Measurements from ENCODE around the gene DAZL. TPM values are rescaled to one million over a fixed set of nuclear protein-coding genes. Genes with fewer than 3 reads are reported as not detected.
A peak's percentile ranks its signal among the peaks of the same experiment; 100 is the strongest.

DAZL gene
- total and polyA plus RNA-seq, 3 experiments from 2014 or later: 0.18 to 0.27 TPM; not detected in 1

GRCh38 chr3:16604433-16604832, 790 bp downstream of the DAZL start:
- H3K4me3 Mint-ChIP-seq: no peak overlapping the region
- no peak overlapping the region for H3K4me3 ChIP-seq (ENCODE audit: low read length)
- H3K9me3 Mint-ChIP-seq: no peaks in the 10 kb centered on the region
- DNase-seq: no peak
- H3K36me3 ChIP-seq (ENCODE audit: insufficient read depth, low read length): no peaks in the 10 kb centered on the region
- peaks cover 3 to 13% (median 8%) of the 10 kb centered on the region in 3 donors for H3K4me1 Mint-ChIP-seq
- no peak overlapping the region for H3K27ac ChIP-seq (ENCODE audit: low read depth, low read length)
- ChIA-PET POLR2A (no interaction called here), CTCF (no interaction called here)
- peaks cover 1 to 10% of the 10 kb centered on the region in 2 donors for H3K27me3 Mint-ChIP-seq
- H3K4me1 ChIP-seq (ENCODE audit: insufficient read depth, low read length): no peaks in the 10 kb centered on the region
- no peaks in the 10 kb centered on the region for H3K36me3 Mint-ChIP-seq
- no peaks in the 10 kb centered on the region for H3K27me3 ChIP-seq (ENCODE audit: insufficient read depth, low read length, poor library complexity, severe bottlenecking)
- H3K27ac Mint-ChIP-seq: no peak overlapping the region
- H3K9me3 ChIP-seq (ENCODE audit: low read length): no peaks in the 10 kb centered on the region

GRCh38 chr3:16601537-16602005, 3.7 kb downstream of the DAZL start:
- no peaks in the 10 kb centered on the region for H3K36me3 Mint-ChIP-seq
- peaks cover 3 to 14% (median 12%) of the 10 kb centered on the region in 3 donors for H3K4me1 Mint-ChIP-seq
- Histone ChIP-seq H3K36me3 (ENCODE audit: insufficient read depth, low read length) (no peaks in the 10 kb centered on the region), H3K4me1 (ENCODE audit: insufficient read depth, low read length) (no peaks in the 10 kb centered on the region), H3K27me3 (ENCODE audit: insufficient read depth, low read length, poor library complexity, severe bottlenecking) (no peaks in the 10 kb centered on the region), H3K9me3 (ENCODE audit: low read length) (no peaks in the 10 kb centered on the region), H3K4me3 (ENCODE audit: low read length) (no peak overlapping the region), H3K27ac (ENCODE audit: low read depth, low read length) (no peak overlapping the region)
- POLR2A ChIA-PET: no interaction called here
- H3K4me3 Mint-ChIP-seq: peak overlapping the region in 1 of 7 donors; percentile 37
- H3K9me3 Mint-ChIP-seq: no peaks in the 10 kb centered on the region
- no peak overlapping the region for H3K27ac Mint-ChIP-seq
- peaks cover 1 to 10% of the 10 kb centered on the region in 2 donors for H3K27me3 Mint-ChIP-seq
- CTCF ChIA-PET: interaction anchor here (0.9 to 3.5 kb wide), 8 partner anchors 13 to 1240 kb away, joined by 3 to 16 read pairs (median 4); no protein-coding TSS in a partner anchor
- DNase-seq: no peak

DNA sequence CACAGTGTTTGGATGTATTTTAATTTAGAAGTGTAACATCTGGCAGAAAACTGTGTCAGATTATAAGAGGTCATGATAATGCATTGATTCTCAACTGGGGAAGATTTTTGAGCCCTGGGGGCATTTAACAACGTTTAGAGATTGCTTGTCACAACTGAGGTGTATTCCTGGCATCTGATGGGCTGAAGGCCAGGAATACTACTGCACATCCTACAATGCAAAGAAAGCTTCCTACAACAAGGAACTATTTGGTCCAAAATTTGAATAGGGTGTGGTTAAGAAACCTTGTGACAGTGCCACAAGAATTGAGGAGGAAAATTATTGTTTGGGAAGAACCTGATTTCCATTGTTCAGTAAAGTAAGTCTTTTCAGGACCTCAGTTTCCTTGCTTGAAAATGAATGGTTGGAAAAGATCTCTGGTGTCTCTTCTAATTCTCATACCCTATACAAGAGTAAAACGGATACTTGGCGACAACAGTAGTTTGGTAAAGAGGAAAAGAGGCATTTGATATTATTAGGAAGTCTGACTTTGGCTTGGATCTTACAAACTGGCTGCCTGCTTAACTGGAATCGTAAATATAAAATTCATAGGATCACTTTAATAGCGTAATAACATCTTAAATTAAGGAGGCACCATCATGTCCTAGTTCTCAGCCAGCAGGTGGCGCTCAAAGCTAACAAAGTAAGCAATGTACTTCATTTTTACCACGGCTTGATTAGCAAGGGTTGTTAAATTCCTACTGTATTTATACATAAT, 4.3 kb downstream of the DAZL start:
- no peaks in the 10 kb centered on the region for H3K4me1 ChIP-seq (ENCODE audit: insufficient read depth, low read length)
- peak; percentile 65 to 85 (median 75) for DNase-seq
- Mint-ChIP-seq H3K27me3 (peaks cover 1 to 10% of the 10 kb centered on the region in 2 donors), H3K36me3 (no peaks in the 10 kb centered on the region), H3K4me1 (peaks cover 3 to 18% (median 15%) of the 10 kb centered on the region in 3 donors), H3K9me3 (no peaks in the 10 kb centered on the region), H3K4me3 (no peak overlapping the region), H3K27ac (no peak overlapping the region)
- POLR2A ChIA-PET: no interaction called here
- H3K27me3 ChIP-seq (ENCODE audit: insufficient read depth, low read length, poor library complexity, severe bottlenecking): no peaks in the 10 kb centered on the region
- H3K9me3 ChIP-seq (ENCODE audit: low read length): no peaks in the 10 kb centered on the region
- no peak overlapping the region for H3K4me3 ChIP-seq (ENCODE audit: low read length)
- CTCF ChIA-PET: interaction anchor here (1.0 to 3.5 kb wide), 7 partner anchors 13 to 1240 kb away, joined by 3 to 16 read pairs (median 5); no protein-coding TSS in a partner anchor
- no peak overlapping the region for H3K27ac ChIP-seq (ENCODE audit: low read depth, low read length)
- H3K36me3 ChIP-seq (ENCODE audit: insufficient read depth, low read length): no peaks in the 10 kb centered on the region

DNA sequence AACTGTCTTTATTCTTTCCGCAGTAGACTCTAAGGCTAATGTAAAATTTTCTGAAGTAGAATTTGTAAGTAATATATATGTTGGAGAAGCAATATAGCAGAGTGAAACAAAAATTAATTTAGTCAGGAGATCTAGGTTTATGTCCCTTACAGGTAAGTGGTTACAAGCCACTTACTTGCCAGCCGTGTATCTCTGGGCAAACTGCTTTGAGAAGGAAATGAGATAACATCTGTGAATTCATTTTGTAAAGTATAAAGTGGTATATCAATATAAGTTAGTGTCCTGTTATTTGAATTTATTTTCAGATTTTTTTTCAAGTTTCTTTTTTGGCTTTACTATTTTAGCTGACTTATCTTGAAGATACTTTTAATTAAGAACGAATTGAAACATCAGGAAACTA, 5.5 kb downstream of the DAZL start:
- Mint-ChIP-seq H3K36me3 (no peaks in the 10 kb centered on the region), H3K27ac (no peak overlapping the region), H3K9me3 (no peaks in the 10 kb centered on the region), H3K4me1 (peaks cover 3 to 18% (median 15%) of the 10 kb centered on the region in 3 donors), H3K4me3 (no peak overlapping the region), H3K27me3 (peaks cover 1 to 12% of the 10 kb centered on the region in 2 donors)
- DNase-seq: no peak
- POLR2A ChIA-PET: no interaction called here
- Histone ChIP-seq H3K36me3 (ENCODE audit: insufficient read depth, low read length) (no peaks in the 10 kb centered on the region), H3K4me1 (ENCODE audit: insufficient read depth, low read length) (no peaks in the 10 kb centered on the region), H3K27me3 (ENCODE audit: insufficient read depth, low read length, poor library complexity, severe bottlenecking) (no peaks in the 10 kb centered on the region), H3K9me3 (ENCODE audit: low read length) (no peaks in the 10 kb centered on the region), H3K27ac (ENCODE audit: low read depth, low read length) (no peak overlapping the region), H3K4me3 (ENCODE audit: low read length) (no peak overlapping the region)
- CTCF ChIA-PET: interaction anchor here (2.5 to 3.5 kb wide), 2 partner anchors 633 to 814 kb away, joined by 16 read pairs; no protein-coding TSS in a partner anchor

DNA sequence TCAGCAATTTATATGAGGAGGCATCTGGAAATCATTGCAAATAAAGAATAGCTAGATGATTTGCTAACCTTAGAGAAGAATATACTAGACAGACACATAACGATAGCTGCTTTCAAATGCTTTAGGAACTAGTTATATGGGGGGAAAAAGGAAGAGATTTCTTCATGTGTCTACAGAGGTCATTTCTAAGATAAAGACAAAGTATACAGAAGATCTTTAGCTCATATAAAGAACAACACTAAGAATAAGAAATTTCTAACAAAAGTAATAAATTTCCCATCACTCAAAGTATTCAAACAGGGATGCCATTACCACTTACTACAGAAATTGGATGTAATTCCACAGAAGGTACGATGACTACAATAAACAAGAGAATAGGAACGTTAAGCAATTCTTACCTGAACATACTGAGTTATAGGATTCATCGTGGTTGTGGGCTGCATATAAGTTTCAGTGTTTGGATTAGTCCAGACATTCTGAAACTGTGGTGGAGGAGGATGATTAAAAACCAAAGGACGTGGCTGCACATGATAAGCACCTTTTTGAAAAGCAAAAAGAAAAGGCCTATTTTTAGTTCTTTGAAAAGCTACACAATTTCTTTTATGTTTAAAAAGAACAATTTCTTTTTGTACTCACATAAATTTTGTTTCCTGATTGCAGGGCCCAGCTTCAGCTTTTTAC, 8.7 kb downstream of the DAZL start:
- ChIA-PET POLR2A (no interaction called here), CTCF (interaction anchor here (1.0 kb wide), 1 partner anchor 817 kb away, joined by 5 read pairs; no protein-coding TSS in a partner anchor)
- Mint-ChIP-seq H3K9me3 (no peaks in the 10 kb centered on the region), H3K27me3 (peaks cover 0 to 11% of the 10 kb centered on the region in 2 donors), H3K36me3 (no peaks in the 10 kb centered on the region), H3K4me3 (no peak overlapping the region), H3K4me1 (peaks cover 3 to 18% (median 15%) of the 10 kb centered on the region in 3 donors), H3K27ac (no peak overlapping the region)
- Histone ChIP-seq H3K27me3 (ENCODE audit: insufficient read depth, low read length, poor library complexity, severe bottlenecking) (no peaks in the 10 kb centered on the region), H3K27ac (ENCODE audit: low read depth, low read length) (no peak overlapping the region), H3K4me1 (ENCODE audit: insufficient read depth, low read length) (no peaks in the 10 kb centered on the region), H3K4me3 (ENCODE audit: low read length) (no peak overlapping the region), H3K9me3 (ENCODE audit: low read length) (no peaks in the 10 kb centered on the region), H3K36me3 (ENCODE audit: insufficient read depth, low read length) (no peaks in the 10 kb centered on the region)
- no peak for DNase-seq

- Histone ChIP-seq H3K4me1 (ENCODE audit: insufficient read depth, low read length) (no peaks in the 10 kb centered on the region), H3K4me3 (ENCODE audit: low read length) (no peak overlapping the region), H3K27ac (ENCODE audit: low read depth, low read length) (no peak overlapping the region), H3K36me3 (ENCODE audit: insufficient read depth, low read length) (no peaks in the 10 kb centered on the region), H3K27me3 (ENCODE audit: insufficient read depth, low read length, poor library complexity, severe bottlenecking) (no peaks in the 10 kb centered on the region), H3K9me3 (ENCODE audit: low read length) (no peaks in the 10 kb centered on the region)
- POLR2A ChIA-PET: no interaction called here
- no peaks in the 10 kb centered on the region for H3K9me3 Mint-ChIP-seq
- no peaks in the 10 kb centered on the region for H3K36me3 Mint-ChIP-seq
- H3K27ac Mint-ChIP-seq: no peak overlapping the region
- H3K27me3 Mint-ChIP-seq: peaks cover 2 to 12% of the 10 kb centered on the region in 2 donors
- CTCF ChIA-PET: no interaction called here
- no peak for DNase-seq
- H3K4me1 Mint-ChIP-seq: peaks cover 0 to 13% (median 10%) of the 10 kb centered on the region in 3 donors
- H3K4me3 Mint-ChIP-seq: no peak overlapping the region
Measured at GRCh38 chr3:16595778-16596177, 9.4 kb downstream of the DAZL start.

GRCh38 chr3:16589867-16590624, 15.2 kb downstream of the DAZL start:
- no peaks in the 10 kb centered on the region for H3K36me3 Mint-ChIP-seq
- Histone ChIP-seq H3K27me3 (ENCODE audit: insufficient read depth, low read length, poor library complexity, severe bottlenecking) (no peaks in the 10 kb centered on the region), H3K27ac (ENCODE audit: low read depth, low read length) (no peak overlapping the region), H3K4me3 (ENCODE audit: low read length) (no peak overlapping the region), H3K4me1 (ENCODE audit: insufficient read depth, low read length) (no peaks in the 10 kb centered on the region), H3K36me3 (ENCODE audit: insufficient read depth, low read length) (no peaks in the 10 kb centered on the region), H3K9me3 (ENCODE audit: low read length) (no peaks in the 10 kb centered on the region)
- peaks cover 2 to 12% of the 10 kb centered on the region in 2 donors for H3K27me3 Mint-ChIP-seq
- DNase-seq: no peak
- ChIA-PET CTCF (interaction anchor here (0.7 kb wide), 1 partner anchor 30 kb away, joined by 3 read pairs; no protein-coding TSS in a partner anchor), POLR2A (no interaction called here)
- H3K4me1 Mint-ChIP-seq: no peaks in the 10 kb centered on the region
- no peak overlapping the region for H3K4me3 Mint-ChIP-seq
- no peak overlapping the region for H3K27ac Mint-ChIP-seq
- no peaks in the 10 kb centered on the region for H3K9me3 Mint-ChIP-seq
